HG03520 (cell line): ENCODE results near the gene DGLUCY.
"Not testable (repeated sequence)": the region's sequence is repeated elsewhere in the genome, so short reads cannot be mapped to it uniquely, and the experiment has no call there.

Experiments used
- ATAC-seq: cut with Tn5 transposase; IDR thresholded peaks from one replicate; pipeline ENCODE4 v1.9.1; 2021; ENCODE audit warnings: mild to moderate bottlenecking, moderate library complexity; ENCODE audit not compliant: unreplicated experiment

Gene DGLUCY

GRCh38 chr14:91135039-91135438 is 21.2 kb downstream of the DGLUCY start:
- ATAC-seq = no peak

- no peak for ATAC-seq
Observed at GRCh38 chr14:91138511-91139359, 24.9 kb downstream of the DGLUCY start.

DNA sequence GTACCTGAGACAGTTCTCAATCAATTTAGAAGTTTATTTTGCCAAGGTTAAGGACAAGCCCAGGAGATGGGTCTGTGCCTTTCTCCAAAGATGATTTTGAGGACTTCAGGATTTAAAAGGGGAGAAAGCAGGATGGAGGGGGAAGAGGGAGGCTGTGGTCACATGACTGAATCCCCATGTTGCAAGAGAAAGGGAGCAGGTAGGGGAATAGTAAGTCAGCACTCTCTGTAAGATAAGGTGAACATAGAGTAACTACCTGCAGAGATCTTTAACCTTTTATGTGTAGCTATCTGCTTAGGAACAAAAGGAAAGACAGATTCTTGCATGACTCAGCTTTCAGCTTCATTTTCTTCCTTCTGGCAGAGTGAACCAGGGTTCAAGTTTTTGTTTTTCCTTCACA is 25.9 kb downstream of the DGLUCY start:
- ATAC-seq = no peak

DNA sequence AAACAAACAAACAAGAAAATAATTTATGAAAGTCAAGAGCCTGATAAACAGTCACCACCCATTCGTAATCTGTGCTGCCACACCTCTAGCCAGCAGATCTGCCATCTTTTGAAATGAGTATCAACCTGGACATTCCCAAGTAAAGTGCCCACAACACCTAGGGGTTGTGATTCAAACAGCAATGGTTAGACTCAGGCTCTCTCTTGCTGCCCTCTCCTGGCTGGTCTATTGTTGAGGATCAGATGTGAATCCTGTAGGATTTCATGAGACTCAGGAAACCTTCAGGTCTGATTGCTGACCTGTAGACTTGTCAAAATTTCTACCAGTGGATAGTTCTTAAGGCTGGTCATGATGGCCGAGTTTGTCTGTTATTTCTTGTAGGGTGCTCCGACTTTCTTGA is 26.8 kb downstream of the DGLUCY start:
- ATAC-seq = no peak

DNA sequence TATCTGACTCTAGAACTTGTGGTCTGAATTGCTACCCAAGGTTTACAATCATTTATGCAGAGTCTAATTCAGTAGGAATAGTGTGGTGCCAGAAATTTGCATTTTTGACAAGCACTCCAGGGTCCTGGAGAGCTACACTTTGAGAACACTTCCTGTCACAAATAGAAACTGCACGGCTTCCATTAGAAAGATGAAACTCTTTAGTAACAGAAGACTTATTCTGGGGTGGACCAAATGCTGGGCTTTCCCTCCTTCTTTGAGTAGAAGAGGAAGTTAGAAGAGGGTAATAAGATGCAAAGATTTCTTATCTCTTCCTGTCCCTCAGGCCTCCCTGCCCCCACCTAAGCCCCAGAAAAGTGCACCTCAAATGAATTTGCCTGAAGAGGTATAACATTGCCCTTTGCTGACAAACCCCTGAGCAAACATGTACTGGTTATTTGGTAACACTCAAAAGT is 28.4 kb downstream of the DGLUCY start:
- ATAC-seq = peak; percentile 82

DNA sequence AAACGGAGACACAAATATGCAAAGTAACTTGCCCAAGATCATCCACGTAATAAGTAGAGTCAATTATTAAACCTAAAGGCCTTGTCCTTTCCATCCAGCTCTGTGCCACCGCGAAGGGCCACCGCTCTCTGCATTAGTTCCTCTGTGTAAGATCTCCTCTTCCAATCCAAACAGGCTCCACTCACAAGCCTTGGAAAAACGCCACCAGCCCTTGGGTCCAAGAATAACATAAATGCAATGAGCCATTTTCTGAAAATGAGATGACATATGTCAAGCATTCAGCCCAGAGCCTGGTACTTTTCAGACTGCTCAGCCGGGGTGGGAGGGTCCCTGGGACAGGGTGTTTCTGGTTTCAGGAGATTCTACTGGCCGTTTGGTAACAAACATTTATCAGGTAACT is 30.0 kb downstream of the DGLUCY start:
- no peak for ATAC-seq

- ATAC-seq = no peak
Observed at GRCh38 chr14:91144425-91145145, 30.7 kb downstream of the DGLUCY start.

DNA sequence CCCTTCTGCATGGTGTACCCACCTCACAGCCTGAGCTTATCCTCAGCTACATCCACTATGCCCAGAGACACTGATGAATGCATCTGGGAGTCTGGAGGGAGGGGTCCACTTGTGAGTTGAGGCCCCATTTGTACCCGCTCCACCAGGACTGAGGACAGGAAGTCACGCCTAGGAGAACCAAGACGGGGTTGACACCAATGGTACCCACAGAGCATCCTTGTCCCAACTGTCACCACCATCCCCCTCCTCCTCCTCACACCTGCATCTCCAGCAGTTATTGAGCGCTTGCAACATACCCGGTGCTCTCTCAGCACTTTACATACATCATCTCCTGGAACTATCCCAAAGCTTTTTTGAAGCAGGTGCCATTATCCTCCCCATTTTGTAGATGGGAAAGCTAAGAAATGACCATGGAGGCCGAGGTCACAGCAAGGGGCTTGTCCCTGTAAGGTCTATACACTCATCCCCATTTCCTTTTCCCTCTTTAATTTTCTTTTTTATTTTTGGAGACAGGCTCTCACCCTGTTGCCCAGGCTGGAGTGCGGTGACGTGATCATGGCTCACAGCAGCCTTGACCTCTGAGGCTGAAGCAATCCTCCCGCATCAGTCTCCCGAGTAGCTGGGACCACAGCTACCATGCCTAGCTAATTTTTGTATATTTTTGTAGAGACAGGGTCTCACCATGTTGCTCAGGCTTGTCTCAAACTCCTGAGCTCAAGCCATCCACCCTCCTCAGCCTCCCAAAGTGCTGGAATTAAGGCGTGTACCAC is 31.7 kb downstream of the DGLUCY start:
- no peak for ATAC-seq

DNA sequence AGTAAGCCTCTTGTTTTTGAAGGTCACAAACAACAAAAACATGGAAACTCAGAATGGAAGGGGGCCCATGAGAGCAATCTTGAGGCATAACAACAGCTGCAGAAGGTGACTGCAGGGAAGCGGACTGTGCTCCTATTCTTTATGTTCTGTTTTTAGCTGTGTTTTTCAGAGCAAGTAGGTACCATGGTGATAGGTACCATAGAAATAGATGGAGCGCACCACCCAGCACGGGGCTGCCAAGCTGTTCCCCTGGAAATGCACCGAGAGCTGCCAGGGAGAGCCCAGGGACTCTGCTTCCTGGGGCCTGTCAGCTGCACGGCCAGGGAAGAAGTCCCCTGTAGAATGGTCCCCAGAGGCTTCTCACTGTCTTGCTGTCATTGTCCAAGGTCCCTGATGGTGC is 32.8 kb downstream of the DGLUCY start:
- ATAC-seq = no peak

DNA sequence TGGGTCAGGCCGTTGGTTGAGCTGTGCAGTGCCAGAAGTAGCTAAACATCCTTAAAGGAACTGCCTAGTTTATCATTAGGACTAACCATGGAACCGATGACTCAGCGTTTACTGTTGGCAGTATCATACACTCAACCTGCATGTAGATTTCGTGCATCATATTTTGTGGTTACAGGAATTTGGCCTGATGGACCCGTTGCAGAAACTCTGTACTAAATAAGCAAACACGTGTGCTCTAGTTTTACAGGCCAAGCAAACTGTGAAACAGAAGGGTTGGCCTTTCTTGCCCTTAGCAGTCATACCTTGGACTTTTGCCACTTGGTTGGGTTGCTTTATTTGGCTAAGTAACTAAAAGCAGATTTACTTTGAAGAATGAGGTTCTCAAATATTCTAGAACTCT is 35.6 kb downstream of the DGLUCY start:
- no peak for ATAC-seq

DNA sequence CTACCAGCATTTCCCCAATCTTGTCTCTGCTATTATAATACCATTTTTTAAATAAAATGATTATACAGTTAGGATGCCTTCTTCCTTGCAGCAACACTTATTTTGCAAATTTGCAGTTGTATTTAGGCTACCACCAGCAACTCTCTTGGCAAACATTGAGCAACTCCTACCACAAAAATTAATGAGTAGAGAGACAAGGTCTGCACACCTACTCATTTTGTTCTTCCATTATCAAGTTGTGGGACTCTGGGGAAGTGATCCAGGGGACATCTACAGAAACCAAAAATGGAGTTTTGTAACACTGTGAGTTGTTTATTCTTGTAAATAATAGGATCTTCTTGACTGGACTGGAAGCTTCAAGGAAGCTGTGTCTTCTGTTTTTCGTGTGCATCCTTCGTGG is 38.6 kb downstream of the DGLUCY start:
- no peak for ATAC-seq

GRCh38 chr14:91153360-91153759 is 39.5 kb downstream of the DGLUCY start:
- no peak for ATAC-seq

DNA sequence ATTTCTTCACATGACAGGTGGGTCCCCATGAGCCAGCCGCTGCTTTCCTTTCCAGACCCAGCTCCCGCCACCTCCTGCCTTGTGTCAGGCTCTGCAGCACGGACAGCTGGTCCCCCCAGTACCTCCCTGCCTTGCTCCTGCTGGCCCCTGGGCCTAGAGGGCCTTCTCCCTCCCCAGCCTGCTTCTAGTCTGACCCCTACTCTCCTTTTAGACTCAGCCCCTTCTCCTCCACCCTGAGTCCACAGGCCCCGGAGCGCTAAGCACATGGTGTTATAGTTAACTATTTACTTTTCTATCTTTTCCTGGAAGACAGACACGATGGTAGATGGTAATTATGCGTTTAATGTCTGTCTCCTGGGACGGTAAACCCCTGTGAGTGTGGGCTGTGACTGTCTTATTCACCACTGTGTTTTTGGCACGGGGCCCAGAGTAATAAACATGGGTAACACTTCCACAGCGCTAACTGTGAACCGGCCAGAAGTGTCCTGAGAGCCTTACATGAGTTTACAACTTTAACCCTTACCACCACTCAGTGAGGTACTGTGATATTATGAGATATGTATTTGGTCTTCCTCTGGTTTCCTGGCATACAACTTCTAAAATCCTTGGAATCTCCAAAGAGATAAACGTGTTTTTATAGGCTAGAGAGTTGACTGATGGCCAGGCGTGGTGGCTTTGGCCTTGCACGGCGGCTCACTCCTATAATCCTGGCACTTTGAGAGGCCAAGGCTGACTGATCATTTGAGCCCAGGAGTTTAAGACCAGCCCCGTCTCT is 41.2 kb downstream of the DGLUCY start:
- ATAC-seq = no peak

DNA sequence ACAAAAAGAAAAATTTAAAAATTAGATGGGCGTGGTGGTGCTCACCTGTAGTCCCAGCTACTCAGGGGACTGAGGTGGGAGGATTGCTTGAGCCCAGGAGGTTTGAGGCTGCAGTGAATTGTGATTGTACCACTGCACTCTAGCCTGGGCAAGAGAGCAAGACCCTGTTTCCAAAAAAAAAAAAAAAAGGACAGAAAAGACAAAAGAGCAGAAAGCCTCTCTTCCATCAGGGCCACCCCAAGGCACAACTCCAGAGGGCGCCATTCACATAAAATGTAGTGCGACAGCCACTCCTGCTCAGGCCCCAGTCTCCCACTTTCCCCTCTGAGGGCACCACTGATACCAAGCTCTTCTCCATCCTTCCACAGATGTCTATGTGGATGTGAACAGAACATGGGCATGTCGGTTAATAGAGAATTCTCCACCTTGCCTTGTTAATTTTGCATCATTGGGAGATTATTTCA is 41.8 kb downstream of the DGLUCY start:
- no peak for ATAC-seq

- not testable (repeated sequence) for ATAC-seq
Observed at GRCh38 chr14:91156142-91156666, 42.3 kb downstream of the DGLUCY start.

DNA sequence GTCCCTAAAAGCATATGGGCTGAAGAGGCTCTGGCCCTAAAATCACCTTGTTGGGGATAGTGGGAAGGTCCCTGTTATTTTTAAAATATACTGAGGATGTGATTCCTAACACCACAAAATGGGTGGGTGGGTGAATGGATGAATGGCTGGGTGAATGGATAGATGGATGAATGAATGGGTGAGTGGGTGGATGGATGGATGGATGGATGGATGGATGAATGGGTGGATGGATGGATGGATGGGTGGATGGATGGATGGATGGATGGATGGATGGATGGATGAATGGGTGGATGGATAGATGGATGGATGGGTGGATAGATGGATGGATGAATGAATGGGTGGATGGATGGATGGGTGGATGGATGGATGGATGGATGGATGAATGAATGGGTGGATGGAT is 43.0 kb downstream of the DGLUCY start:
- ATAC-seq = not testable (repeated sequence)

DNA sequence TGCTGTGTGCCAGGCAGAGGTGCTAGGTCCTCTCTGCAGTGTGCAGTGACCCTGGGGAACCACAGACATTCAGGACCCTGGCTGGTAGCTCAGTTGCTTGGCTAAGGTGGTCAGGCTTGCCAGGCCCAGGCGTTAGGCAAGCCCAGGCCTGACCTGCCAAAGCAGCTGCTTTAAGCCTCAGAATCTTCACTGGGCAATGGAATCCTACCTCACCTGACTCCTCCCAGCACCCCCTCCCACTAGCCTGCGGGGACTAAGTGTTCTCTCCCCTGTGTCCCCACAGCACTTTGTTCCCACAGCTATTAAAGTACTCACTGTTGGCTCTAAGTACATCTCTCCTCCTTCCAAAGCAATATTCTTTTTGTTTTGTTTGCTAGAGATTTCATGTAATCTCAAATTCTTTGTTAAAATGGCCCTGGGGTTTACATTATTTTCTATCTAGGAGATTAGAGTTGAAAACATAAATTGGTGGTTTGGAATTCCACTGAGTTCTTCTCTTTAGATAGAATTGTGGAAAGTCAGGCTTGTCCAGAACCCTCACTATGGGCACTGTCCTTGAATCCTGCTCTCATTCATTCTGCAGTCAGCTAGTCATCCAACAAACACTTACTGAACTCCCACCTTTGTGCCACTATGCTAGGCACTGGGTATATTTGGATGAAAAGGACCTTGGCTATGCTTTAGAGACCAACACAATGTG is 44.4 kb downstream of the DGLUCY start:
- ATAC-seq = no peak

DNA sequence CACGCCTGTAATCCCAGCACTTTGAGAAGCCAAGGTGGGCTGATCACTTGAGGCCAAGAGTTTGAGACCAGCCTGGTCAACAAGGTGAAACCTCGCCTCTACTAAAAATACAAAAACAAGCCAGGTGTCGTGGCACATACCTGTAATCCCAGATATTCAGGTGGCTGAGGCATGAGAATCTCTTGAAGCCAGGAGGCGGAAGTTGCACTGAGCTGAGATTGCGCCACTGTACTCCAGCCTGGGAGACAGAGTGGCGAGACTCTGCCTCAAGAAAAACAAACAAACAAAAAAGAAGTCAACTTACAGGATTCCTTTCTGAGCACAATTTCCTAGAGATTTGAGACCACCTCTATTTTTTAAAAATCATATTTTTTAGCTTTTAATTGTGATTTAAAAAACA is 45.3 kb downstream of the DGLUCY start:
- ATAC-seq = no peak

GRCh38 chr14:91159906-91160305 is 46.0 kb downstream of the DGLUCY start:
- no peak for ATAC-seq

DNA sequence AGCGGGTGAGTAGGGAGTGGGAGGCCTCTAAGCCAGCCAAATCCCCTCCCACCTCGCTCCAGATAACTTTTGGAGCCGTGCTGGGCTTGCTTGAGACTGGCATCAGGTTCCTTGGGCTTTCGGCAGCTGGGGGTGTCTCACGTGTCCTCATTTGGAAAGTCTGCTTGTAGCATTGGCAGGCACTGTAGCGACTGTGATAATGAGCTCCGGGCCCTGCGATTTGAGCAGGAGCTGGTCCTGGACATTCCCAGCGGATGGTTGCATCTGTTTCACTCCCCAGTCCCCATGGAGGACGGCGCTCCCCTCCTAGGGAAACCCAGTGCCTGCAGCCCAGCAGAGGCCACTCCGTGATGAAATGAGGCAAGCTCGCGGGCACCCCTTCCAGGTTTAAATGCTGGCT is 49.4 kb downstream of the DGLUCY start:
- ATAC-seq = no peak
